ENCODE measurements around the gene SIPA1L3.

DNA sequence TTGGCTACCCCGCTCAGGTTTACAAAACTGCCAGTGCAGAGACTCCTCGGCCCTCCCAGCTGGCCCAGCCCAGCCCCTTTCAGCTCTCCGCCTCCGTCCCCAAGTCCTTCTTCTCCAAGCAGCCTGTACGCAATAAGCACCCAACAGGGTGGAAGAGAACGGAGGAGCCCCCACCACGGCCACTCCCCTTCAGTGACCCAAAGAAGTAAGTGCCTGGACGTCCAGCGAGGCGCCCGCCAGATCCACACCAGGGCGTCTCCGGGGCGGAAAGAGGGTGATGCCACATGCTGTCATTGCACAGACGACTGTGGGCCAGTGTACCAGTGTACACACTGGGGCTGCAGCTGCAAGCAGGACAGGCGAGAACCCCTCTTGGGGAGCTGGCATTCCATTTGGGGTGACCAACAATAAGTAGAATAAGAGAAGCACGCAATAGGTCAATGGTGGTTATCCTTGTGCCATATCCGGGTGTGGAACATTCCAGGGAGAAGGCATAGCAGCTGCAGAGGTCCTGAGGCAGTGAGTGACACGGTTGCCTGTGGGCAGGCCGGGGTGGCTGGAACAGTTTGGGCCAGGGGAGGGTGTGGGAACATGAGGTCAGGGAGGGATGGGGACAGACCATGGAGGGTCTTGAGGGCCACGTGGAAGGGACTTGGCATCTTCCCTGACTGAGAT is 275.7 kb downstream of the SIPA1L3 start:
- TF ChIP-seq, protein P1, sequence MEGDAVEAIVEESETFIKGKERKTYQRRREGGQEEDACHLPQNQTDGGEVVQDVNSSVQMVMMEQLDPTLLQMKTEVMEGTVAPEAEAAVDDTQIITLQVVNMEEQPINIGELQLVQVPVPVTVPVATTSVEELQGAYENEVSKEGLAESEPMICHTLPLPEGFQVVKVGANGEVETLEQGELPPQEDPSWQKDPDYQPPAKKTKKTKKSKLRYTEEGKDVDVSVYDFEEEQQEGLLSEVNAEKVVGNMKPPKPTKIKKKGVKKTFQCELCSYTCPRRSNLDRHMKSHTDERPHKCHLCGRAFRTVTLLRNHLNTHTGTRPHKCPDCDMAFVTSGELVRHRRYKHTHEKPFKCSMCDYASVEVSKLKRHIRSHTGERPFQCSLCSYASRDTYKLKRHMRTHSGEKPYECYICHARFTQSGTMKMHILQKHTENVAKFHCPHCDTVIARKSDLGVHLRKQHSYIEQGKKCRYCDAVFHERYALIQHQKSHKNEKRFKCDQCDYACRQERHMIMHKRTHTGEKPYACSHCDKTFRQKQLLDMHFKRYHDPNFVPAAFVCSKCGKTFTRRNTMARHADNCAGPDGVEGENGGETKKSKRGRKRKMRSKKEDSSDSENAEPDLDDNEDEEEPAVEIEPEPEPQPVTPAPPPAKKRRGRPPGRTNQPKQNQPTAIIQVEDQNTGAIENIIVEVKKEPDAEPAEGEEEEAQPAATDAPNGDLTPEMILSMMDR (IDR thresholded peaks at IDR 0.05; ENCODE audit: poor library complexity, severe bottlenecking): no peak
- TF ChIP-seq POLR2AphosphoS5 (IDR thresholded peaks at IDR 0.05): no peak
- no peak for TF ChIP-seq EZH2 (IDR thresholded peaks at IDR 0.05; ENCODE audit: borderline replicate concordance, insufficient read depth, low read length, poor library complexity, severe bottlenecking)

All from neural cell (in vitro differentiated cells).